GM12878 (cell line): ENCODE data around the gene FLOT1. TPM values are rescaled to one million over a fixed set of nuclear protein-coding genes. Genes with fewer than 3 reads are reported as not detected.

Source experiments
- BRCA1 ChIP-seq: IDR thresholded peaks from 2 replicates; pipeline ENCODE4 v1.6.1; 2011; ENCODE audit warnings: low read depth, low read length, improper control_type of control experiment
- CBX5 ChIP-seq: sonication (generic); IDR thresholded peaks from 2 replicates; pipeline ENCODE4 v1.6.1; 2016; ENCODE audit warnings: low read depth, moderate library complexity, mild to moderate bottlenecking, inconsistent platforms
- CREB1 ChIP-seq: IDR thresholded peaks from 2 replicates; pipeline ENCODE4 v1.6.1; 2012; ENCODE audit warnings: low read depth, mild to moderate bottlenecking, inconsistent platforms
- ELK1 ChIP-seq: IDR thresholded peaks from 2 replicates; pipeline ENCODE4 v1.6.1; 2012; ENCODE audit warnings: low read depth, low read length, improper control_type of control experiment
- FOXM1 ChIP-seq: IDR thresholded peaks from 2 replicates; pipeline ENCODE4 v1.6.1; 2012; ENCODE audit warnings: low read depth, mild to moderate bottlenecking, inconsistent platforms, low read length, moderate library complexity
- GATAD2B ChIP-seq: fragments of 450-650 bp; conservative IDR thresholded peaks from 2 replicates; pipeline ENCODE4 v1.6.1; 2017; ENCODE audit warnings: low read depth, mild to moderate bottlenecking, moderate library complexity
- HDAC6 ChIP-seq: fragments of 200-600 bp; sonication (generic); IDR thresholded peaks from one replicate; pipeline ENCODE4 v1.8.0; 2017; ENCODE audit warnings: antibody characterized with exemption; ENCODE audit not compliant: unreplicated experiment
- KDM1A ChIP-seq: fragments of 200-600 bp; sonication (generic); IDR thresholded peaks from 2 replicates; pipeline ENCODE4 v1.6.1; 2016; ENCODE audit warnings: borderline replicate concordance
- MYB ChIP-seq: fragments of 150-350 bp; IDR thresholded peaks from 2 replicates; pipeline ENCODE4 v1.6.1; 2014; ENCODE audit warnings: mild to moderate bottlenecking, low read depth, low read length, borderline replicate concordance
- NR2C2 ChIP-seq: IDR thresholded peaks from 2 replicates; pipeline ENCODE4 v1.6.1; 2011; ENCODE audit warnings: borderline replicate concordance, low read depth; ENCODE audit not compliant: control insufficient read depth, insufficient read length
- RELA ChIP-seq: fragments of 450-650 bp; IDR thresholded peaks from 2 replicates; pipeline ENCODE4 v1.8.0; 2014; ENCODE audit warnings: borderline replicate concordance; ENCODE audit not compliant: partially characterized antibody
- SMAD1 ChIP-seq: fragments of 450-650 bp; IDR thresholded peaks from 2 replicates; pipeline ENCODE4 v1.6.1; 2018; ENCODE audit warnings: mild to moderate bottlenecking, low read depth; ENCODE audit not compliant: partially characterized antibody
- SMAD5 ChIP-seq: IDR thresholded peaks from 2 replicates; pipeline ENCODE4 v1.6.1; 2016; ENCODE audit warnings: antibody characterized with exemption, low read depth
- SREBF1 ChIP-seq: IDR thresholded peaks from 2 replicates; pipeline ENCODE4 v1.6.1; 2012; ENCODE audit warnings: mild to moderate bottlenecking, low read length
- TCF7 ChIP-seq: IDR thresholded peaks from 2 replicates; pipeline ENCODE4 v1.6.1; 2014; ENCODE audit warnings: antibody characterized with exemption, borderline replicate concordance
- USF2 ChIP-seq: IDR thresholded peaks from 2 replicates; pipeline ENCODE4 v1.6.1; 2011; ENCODE audit warnings: low read depth, low read length, improper control_type of control experiment, borderline replicate concordance
- ZNF24 ChIP-seq: fragments of 450-650 bp; IDR thresholded peaks from 2 replicates; pipeline ENCODE4 v1.6.1; 2017; ENCODE audit warnings: antibody characterized with exemption, mild to moderate bottlenecking
- ZNF384 ChIP-seq: IDR thresholded peaks from 2 replicates; pipeline ENCODE4 v1.6.1; 2012; ENCODE audit warnings: low read depth, mild to moderate bottlenecking, low read length, improper control_type of control experiment, borderline replicate concordance
- ZSCAN29 ChIP-seq: fragments of 450-650 bp; IDR thresholded peaks from 2 replicates; pipeline ENCODE4 v1.6.1; 2017; ENCODE audit warnings: mild to moderate bottlenecking, moderate library complexity
- polyA plus RNA-seq, 11 experiments: library from polyadenylated mRNA; depleted of rRNA in 4 of 11; unstranded in 6 of 11; stranded (reverse) in 5 of 11; fragments of >200 nt; fragmentation: Nextera tagmentation in 4 of 11; fragmentation: Illumina TruSeq in 1 of 11; extraction: Ambion mirVana in 4 of 11; extraction: Trizol in 1 of 11; gene quantifications; 1 replicate in 1 of 11; 2 replicates in 10 of 11; pipeline versions ENCODE4 v1.2.1 to v1.2.3, GENCODE V29; 2011 to 2016; ENCODE audit warnings: inconsistent platforms in 2 of 11, missing spikeins in 2 of 11, low read depth in 1 of 11
- total RNA-seq, 4 experiments: library from RNA; depleted of rRNA in 3 of 4; stranded (reverse); fragments of >200 nt in 3 of 4; fragmentation: Illumina TruSeq in 1 of 4; extraction: Trizol in 1 of 4; gene quantifications; 2 replicates each; pipeline versions ENCODE4 v1.2.1 to v1.2.3, GENCODE V29; 2013 to 2021
- TF ChIP-seq, protein P1 (sequence below): fragments of 450-650 bp; IDR thresholded peaks from 2 replicates; pipeline ENCODE4 v1.6.1; 2014; ENCODE audit warnings: mild to moderate bottlenecking
- TF ChIP-seq, protein P2 (sequence below): fragments of 450-650 bp; conservative IDR thresholded peaks from 2 replicates; pipeline ENCODE4 v1.6.1; 2017; ENCODE audit warnings: mild to moderate bottlenecking, moderate library complexity
- TF ChIP-seq, protein P3 (sequence below): fragments of 450-650 bp; formaldehyde crosslinking; IDR thresholded peaks from 2 replicates; pipeline ENCODE4 v1.4.0; 2020; ENCODE audit warnings: mild to moderate bottlenecking, moderate library complexity

FLOT1 gene
- total and polyA plus RNA-seq, 10 of the 15 experiments (the other 5 are each of a cell fraction or from before 2014, with no cell fraction given): 12.3 to 153 (median 112) TPM

DNA sequence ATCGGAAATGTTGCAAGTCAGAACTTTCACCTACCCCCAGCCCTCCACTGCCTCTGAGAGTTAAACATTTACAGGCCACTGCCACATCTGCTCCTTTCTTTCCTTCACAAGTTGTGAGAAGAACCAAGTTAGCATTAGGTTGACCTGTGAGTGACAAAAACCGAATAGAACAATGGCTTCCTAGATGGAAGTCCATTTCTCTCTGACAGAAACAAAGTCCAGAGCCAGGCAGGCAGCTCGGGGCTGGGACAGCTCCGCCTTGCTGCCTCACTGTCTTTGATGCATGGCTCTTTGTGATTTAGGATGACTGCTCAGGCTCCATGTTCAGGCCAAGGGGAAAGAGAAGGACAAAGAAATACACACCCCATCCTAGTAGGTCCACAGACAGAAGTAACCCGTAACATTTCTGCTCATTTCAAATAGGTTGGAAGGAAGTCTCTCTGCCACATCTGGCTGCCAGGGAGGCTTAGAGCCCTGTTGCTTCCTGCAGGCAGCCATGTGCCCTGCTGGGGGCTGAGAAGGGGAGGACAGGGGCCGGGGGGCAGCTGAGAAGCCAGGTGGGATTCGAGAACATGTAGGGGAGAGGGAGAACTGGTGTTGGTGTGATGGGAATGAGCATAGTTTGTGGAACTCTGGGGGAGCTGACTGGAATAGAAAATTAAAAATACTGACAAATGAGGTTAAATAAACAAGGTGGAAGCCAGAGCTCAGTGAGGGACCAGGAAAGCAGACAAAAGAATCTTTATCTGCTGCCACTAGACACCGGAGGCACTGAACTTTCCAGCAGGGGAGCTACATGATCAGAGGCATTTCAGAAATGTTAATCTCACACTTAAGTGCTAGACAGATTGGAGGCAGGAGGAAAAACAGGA is 21.4 kb upstream of the FLOT1 start (continued):
- TF ChIP-seq GATAD2B (no peak; the same call in 1 of the 2 replicates), ZNF384 (no peak), SMAD5 (no peak), NR2C2 (no peak), SMAD1 (no peak), ELK1 (no peak), MYB (no peak), KDM1A (no peak), CBX5 (no peak), RELA (no peak), USF2 (no peak), ZNF24 (no peak), HDAC6 (no peak), ZSCAN29 (no peak), TCF7 (no peak), SREBF1 (no peak), CREB1 (no peak), FOXM1 (no peak), BRCA1 (no peak)
- TF ChIP-seq, protein P1, sequence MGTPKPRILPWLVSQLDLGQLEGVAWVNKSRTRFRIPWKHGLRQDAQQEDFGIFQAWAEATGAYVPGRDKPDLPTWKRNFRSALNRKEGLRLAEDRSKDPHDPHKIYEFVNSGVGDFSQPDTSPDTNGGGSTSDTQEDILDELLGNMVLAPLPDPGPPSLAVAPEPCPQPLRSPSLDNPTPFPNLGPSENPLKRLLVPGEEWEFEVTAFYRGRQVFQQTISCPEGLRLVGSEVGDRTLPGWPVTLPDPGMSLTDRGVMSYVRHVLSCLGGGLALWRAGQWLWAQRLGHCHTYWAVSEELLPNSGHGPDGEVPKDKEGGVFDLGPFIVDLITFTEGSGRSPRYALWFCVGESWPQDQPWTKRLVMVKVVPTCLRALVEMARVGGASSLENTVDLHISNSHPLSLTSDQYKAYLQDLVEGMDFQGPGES: no peak
- TF ChIP-seq, protein P2, sequence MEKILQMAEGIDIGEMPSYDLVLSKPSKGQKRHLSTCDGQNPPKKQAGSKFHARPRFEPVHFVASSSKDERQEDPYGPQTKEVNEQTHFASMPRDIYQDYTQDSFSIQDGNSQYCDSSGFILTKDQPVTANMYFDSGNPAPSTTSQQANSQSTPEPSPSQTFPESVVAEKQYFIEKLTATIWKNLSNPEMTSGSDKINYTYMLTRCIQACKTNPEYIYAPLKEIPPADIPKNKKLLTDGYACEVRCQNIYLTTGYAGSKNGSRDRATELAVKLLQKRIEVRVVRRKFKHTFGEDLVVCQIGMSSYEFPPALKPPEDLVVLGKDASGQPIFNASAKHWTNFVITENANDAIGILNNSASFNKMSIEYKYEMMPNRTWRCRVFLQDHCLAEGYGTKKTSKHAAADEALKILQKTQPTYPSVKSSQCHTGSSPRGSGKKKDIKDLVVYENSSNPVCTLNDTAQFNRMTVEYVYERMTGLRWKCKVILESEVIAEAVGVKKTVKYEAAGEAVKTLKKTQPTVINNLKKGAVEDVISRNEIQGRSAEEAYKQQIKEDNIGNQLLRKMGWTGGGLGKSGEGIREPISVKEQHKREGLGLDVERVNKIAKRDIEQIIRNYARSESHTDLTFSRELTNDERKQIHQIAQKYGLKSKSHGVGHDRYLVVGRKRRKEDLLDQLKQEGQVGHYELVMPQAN: no peak
- TF ChIP-seq, protein P3, sequence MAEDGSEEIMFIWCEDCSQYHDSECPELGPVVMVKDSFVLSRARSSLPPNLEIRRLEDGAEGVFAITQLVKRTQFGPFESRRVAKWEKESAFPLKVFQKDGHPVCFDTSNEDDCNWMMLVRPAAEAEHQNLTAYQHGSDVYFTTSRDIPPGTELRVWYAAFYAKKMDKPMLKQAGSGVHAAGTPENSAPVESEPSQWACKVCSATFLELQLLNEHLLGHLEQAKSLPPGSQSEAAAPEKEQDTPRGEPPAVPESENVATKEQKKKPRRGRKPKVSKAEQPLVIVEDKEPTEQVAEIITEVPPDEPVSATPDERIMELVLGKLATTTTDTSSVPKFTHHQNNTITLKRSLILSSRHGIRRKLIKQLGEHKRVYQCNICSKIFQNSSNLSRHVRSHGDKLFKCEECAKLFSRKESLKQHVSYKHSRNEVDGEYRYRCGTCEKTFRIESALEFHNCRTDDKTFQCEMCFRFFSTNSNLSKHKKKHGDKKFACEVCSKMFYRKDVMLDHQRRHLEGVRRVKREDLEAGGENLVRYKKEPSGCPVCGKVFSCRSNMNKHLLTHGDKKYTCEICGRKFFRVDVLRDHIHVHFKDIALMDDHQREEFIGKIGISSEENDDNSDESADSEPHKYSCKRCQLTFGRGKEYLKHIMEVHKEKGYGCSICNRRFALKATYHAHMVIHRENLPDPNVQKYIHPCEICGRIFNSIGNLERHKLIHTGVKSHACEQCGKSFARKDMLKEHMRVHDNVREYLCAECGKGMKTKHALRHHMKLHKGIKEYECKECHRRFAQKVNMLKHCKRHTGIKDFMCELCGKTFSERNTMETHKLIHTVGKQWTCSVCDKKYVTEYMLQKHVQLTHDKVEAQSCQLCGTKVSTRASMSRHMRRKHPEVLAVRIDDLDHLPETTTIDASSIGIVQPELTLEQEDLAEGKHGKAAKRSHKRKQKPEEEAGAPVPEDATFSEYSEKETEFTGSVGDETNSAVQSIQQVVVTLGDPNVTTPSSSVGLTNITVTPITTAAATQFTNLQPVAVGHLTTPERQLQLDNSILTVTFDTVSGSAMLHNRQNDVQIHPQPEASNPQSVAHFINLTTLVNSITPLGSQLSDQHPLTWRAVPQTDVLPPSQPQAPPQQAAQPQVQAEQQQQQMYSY: no peak
